B cell (primary cell): ENCODE data around the gene SAMD10. TPM values are rescaled to one million over a fixed set of nuclear protein-coding genes. Genes with fewer than 3 reads are reported as not detected.
A peak's percentile ranks its signal among the peaks of the same experiment; 100 is the strongest.

Source experiments
- ATAC-seq: fragments of 200-7000 bp; cut with Tn5 transposase; one replicate; pipeline ENCODE4 v1.10.0; 2021; ENCODE audit warnings: low read depth, mild to moderate bottlenecking, moderate number of reproducible peaks, moderate library complexity
- CTCF ChIA-PET: fragments of 350-600 bp; sonication (Branson Sonifier 250); formaldehyde crosslinking; loops from one replicate; lab custom pipeline; 2021; ENCODE audit warnings: antibody characterized with exemption, inconsistent platforms; lab: Charles Lee
- POLR2A ChIA-PET: fragments of 350-600 bp; sonication (Branson Sonifier 250); formaldehyde crosslinking; loops from one replicate; lab custom pipeline; 2021; ENCODE audit warnings: antibody characterized with exemption; lab: Charles Lee
- DNase-seq: peaks from one replicate; pipeline ENCODE4 v3.0.0; 2013
- H2AFZ ChIP-seq: 2 replicates; pipeline ENCODE4 v1.6.1; 2012; ENCODE audit warnings: mild to moderate bottlenecking, low read depth, low read length; ENCODE audit not compliant: insufficient read depth, poor library complexity, severe bottlenecking
- H3K27ac ChIP-seq, 2 donors: 1 replicate in 1 of 2; 2 replicates in 1 of 2; pipeline ENCODE4 v1.5.1; 2012 to 2013; ENCODE audit warnings: low read length in 2 of 2, mild to moderate bottlenecking in 2 of 2, moderate library complexity in 1 of 2
- H3K27me3 ChIP-seq, 4 experiments: fragments of 200-600 bp in 1 of 4; sonication (generic) in 1 of 4; replicated peaks in 1 of 4; 1 replicate in 2 of 4; 2 replicates in 2 of 4; pipeline versions ENCODE4 v1.6.1 to v1.7.0; 2013 to 2016; ENCODE audit warnings: low read length in 3 of 4, mild to moderate bottlenecking in 2 of 4, mixed read lengths in 1 of 4, moderate library complexity in 1 of 4; ENCODE audit not compliant: insufficient read depth in 4 of 4, control insufficient read depth in 3 of 4; ENCODE audit errors: control extremely low read depth in 1 of 4
- H3K36me3 ChIP-seq, 2 experiments: replicated peaks in 1 of 2; 1 replicate in 1 of 2; 2 replicates in 1 of 2; pipeline versions ENCODE4 v1.6.1 to v1.7.1; 2013; ENCODE audit warnings: low read length in 1 of 2; ENCODE audit not compliant: insufficient read depth in 2 of 2, control insufficient read depth in 1 of 2; ENCODE audit errors: control extremely low read depth in 1 of 2, extremely low read depth in 1 of 2
- H3K4me1 ChIP-seq, 2 donors: fragments of 200-600 bp in 1 of 2; sonication (generic) in 1 of 2; 1 replicate in 1 of 2; 2 replicates in 1 of 2; pipeline versions ENCODE4 v1.5.1 to v1.6.1; 2013 to 2017; ENCODE audit warnings: low read length in 2 of 2; ENCODE audit not compliant: control insufficient read depth in 2 of 2, insufficient read depth in 2 of 2
- H3K4me2 ChIP-seq: replicated peaks from 2 replicates; pipeline ENCODE3; 2012; ENCODE audit warnings: mild to moderate bottlenecking, low read depth, low read length; ENCODE audit not compliant: poor library complexity, severe bottlenecking
- H3K4me3 ChIP-seq, 5 experiments: fragments of 200-600 bp in 1 of 5; sonication (generic) in 1 of 5; 1 replicate in 3 of 5; 2 replicates in 2 of 5; pipeline versions ENCODE4 v1.5.1 to v1.7.0; 2011 to 2016; ENCODE audit warnings: low read length in 4 of 5, mild to moderate bottlenecking in 4 of 5, low read depth in 2 of 5, control low read depth in 1 of 5, moderate library complexity in 1 of 5; ENCODE audit not compliant: insufficient read depth in 1 of 5; ENCODE audit errors: control extremely low read depth in 1 of 5, extremely low read depth in 1 of 5
- H3K79me2 ChIP-seq: fragments of 200-600 bp; sonication (generic); one replicate; pipeline ENCODE4 v1.6.0; 2016; ENCODE audit warnings: low read length; ENCODE audit not compliant: control insufficient read depth, insufficient read depth
- H3K9ac ChIP-seq: fragments of 200-600 bp; sonication (generic); 2 replicates; pipeline ENCODE4 v1.6.1; 2017; ENCODE audit warnings: mild to moderate bottlenecking, low read length, moderate library complexity
- H3K9me3 ChIP-seq, 3 donors: one replicate each; pipeline versions ENCODE4 v1.6.1 to v1.7.1; 2013; ENCODE audit warnings: low read length in 2 of 3; ENCODE audit not compliant: control insufficient read depth in 2 of 3, insufficient read depth in 1 of 3; ENCODE audit errors: control extremely low read depth in 1 of 3
- H4K20me1 ChIP-seq: 2 replicates; pipeline ENCODE4 v1.6.0; 2012; ENCODE audit warnings: mild to moderate bottlenecking, low read length; ENCODE audit not compliant: insufficient read depth, control insufficient read depth, poor library complexity, severe bottlenecking
- H3K27ac Mint-ChIP-seq: one replicate; pipeline ENCODE4 v1.8.0; 2021; ENCODE audit warnings: mixed read lengths
- H3K27me3 Mint-ChIP-seq: one replicate; pipeline ENCODE4 v1.8.0; 2021; ENCODE audit warnings: mixed read lengths
- H3K4me1 Mint-ChIP-seq: one replicate; pipeline ENCODE4 v1.8.0; 2021; ENCODE audit warnings: mixed read lengths
- H3K4me3 Mint-ChIP-seq: one replicate; pipeline ENCODE4 v1.8.0; 2021; ENCODE audit warnings: mixed read lengths
- H3K9me3 Mint-ChIP-seq: one replicate; pipeline ENCODE4 v1.8.0; 2022; ENCODE audit warnings: mixed read lengths; ENCODE audit not compliant: insufficient read depth
- EZH2 ChIP-seq: IDR thresholded peaks from 2 replicates; pipeline ENCODE4 v1.6.1; 2012; ENCODE audit warnings: borderline replicate concordance, low read depth, mild to moderate bottlenecking, moderate library complexity, low read length; ENCODE audit not compliant: insufficient read depth, poor library complexity, severe bottlenecking
- WGBS: methylation state at CpG from one replicate; pipeline ENCODE4 v1.1.5; 2013; ENCODE audit warnings: missing lambda C conversion rate; ENCODE audit not compliant: insufficient coverage; 5-methylcytosine and 5-hydroxymethylcytosine counted together
- intact Hi-C: fragments of 100-400 bp; cut with micrococcal nuclease; formaldehyde crosslinking; loops from one replicate; pipeline ENCODE4 v1.10.0; 2022
- polyA plus RNA-seq: library from polyadenylated mRNA; depleted of rRNA; stranded (reverse); fragments of >200 nt; gene quantifications from 2 replicates; pipeline ENCODE4 v1.2.3, GENCODE V29; 2012
- total RNA-seq, 2 donors: library from RNA; stranded (reverse); fragments of 120-200 nt in 1 of 2; gene quantifications; 1 replicate in 1 of 2; 2 replicates in 1 of 2; pipeline versions ENCODE4 v1.2.3 to v1.2.4, GENCODE V29; 2013 to 2022
- TF ChIP-seq, protein P1 (sequence below): fragments of 200-600 bp; IDR thresholded peaks from one replicate; pipeline ENCODE4 v1.8.0; 2022; ENCODE audit warnings: antibody characterized with exemption, mild to moderate bottlenecking

Gene SAMD10
- total and polyA plus RNA-seq, 2 donors (not counting 1 experiment from before 2014, with no cell fraction given) = 12.7 to 34.2 TPM

DNA sequence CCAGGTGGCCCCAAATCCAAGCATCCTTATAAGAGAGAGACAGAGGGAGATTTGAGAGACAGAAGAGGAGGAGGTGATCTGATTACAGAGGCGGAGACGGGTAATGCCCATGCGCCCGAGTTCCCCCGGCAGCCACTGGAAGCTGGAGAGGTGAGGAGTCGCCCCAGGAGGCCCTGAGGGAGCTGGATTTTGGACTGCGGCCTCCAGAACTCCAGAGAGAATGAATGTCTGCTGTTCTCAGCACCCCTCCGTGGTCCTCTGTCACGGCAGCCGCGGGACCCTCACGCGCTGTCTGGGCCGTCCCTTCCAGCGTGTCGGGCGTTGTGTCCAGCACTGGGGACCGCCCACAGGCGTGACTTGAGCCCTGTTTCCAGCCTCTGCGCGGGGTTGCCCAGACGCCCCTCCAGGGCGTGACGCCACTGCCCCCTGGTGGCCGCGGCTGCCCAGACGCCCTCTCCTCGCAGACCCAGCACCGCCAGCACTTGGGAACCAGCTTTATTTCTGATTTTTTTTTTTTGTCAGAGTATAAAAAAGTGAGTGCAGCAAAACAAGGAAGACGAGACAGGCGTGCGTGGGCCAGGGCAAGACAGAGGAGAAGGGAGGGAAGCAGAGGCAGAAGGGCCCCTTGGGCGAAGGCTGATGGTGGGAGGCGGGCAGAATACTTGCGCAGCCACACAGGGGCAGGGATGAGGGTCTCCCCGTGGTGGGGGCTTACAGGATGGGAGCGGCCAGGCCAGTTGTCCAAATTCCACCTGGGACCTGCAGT is 5.6 kb downstream of the SAMD10 start:
- WGBS = 26% methylated on average over 37 of the region's 37 CpGs
- Histone ChIP-seq H3K9me3 (no peaks in the 10 kb centered on the region), H3K4me1 (peaks cover 20 to 32% of the 10 kb centered on the region in 2 donors), H4K20me1 (peaks cover 10% of the 10 kb centered on the region), H3K4me3 (no peak overlapping the region), H3K27me3 (no peaks in the 10 kb centered on the region), H3K4me2 (peak overlapping the region; percentile 45), H3K36me3 (peaks cover 0 to 2% of the 10 kb centered on the region in 2 experiments), H3K9ac (no peak overlapping the region), H2AFZ (no peak overlapping the region), H3K27ac (no peak overlapping the region), H3K79me2 (no peaks in the 10 kb centered on the region)
- DNase-seq (peak; percentile 83), ATAC-seq (peak; percentile 67)
- CTCF ChIA-PET = interaction anchor here (0.6 to 3.0 kb wide), 37 partner anchors 9 to 751 kb away, joined by 3 to 26 read pairs (median 4); partner anchors contain the start of genes ABHD16B, ARFRP1, PPDPF and PTK6
- no peak overlapping the region for H3K27ac Mint-ChIP-seq
- H3K4me1 Mint-ChIP-seq = peaks cover 26% of the 10 kb centered on the region
- no peaks in the 10 kb centered on the region for H3K27me3 Mint-ChIP-seq
- POLR2A ChIA-PET = interaction anchor here (0.5 to 1.0 kb wide), 3 partner anchors 17 to 477 kb away, joined by 3 to 7 read pairs (median 3); no protein-coding TSS in a partner anchor
- no peaks in the 10 kb centered on the region for H3K9me3 Mint-ChIP-seq
- TF ChIP-seq EZH2 = no peak
- TF ChIP-seq, protein P1, sequence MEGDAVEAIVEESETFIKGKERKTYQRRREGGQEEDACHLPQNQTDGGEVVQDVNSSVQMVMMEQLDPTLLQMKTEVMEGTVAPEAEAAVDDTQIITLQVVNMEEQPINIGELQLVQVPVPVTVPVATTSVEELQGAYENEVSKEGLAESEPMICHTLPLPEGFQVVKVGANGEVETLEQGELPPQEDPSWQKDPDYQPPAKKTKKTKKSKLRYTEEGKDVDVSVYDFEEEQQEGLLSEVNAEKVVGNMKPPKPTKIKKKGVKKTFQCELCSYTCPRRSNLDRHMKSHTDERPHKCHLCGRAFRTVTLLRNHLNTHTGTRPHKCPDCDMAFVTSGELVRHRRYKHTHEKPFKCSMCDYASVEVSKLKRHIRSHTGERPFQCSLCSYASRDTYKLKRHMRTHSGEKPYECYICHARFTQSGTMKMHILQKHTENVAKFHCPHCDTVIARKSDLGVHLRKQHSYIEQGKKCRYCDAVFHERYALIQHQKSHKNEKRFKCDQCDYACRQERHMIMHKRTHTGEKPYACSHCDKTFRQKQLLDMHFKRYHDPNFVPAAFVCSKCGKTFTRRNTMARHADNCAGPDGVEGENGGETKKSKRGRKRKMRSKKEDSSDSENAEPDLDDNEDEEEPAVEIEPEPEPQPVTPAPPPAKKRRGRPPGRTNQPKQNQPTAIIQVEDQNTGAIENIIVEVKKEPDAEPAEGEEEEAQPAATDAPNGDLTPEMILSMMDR = peak; percentile 98
- intact Hi-C loops = loop anchor here (1.0 kb wide), 3 partner anchors 188 to 478 kb away; no protein-coding TSS in a partner anchor
- no peak overlapping the region for H3K4me3 Mint-ChIP-seq

DNA sequence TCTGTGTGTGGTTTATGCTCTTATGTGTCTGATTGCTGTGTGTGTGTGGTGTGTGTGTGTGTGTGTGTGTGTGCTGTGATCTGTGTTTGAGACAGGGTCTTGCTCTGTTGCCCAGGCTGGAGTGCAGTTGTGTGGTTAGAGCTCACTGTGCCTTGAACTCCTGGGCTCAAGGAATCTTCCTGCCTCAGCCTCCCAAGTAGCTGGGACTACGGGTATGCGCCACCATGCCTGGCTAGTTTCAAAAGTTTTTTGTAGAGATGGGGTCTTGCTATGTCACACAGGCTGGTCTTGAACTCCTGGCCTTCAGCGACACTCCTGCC is 6.3 kb downstream of the SAMD10 start:
- H3K9me3 Mint-ChIP-seq = no peaks in the 10 kb centered on the region
- no peak overlapping the region for H3K4me3 Mint-ChIP-seq
- H3K27me3 Mint-ChIP-seq = no peaks in the 10 kb centered on the region
- Histone ChIP-seq H3K4me1 (peaks cover 19 to 31% of the 10 kb centered on the region in 2 donors), H3K9ac (no peak overlapping the region), H4K20me1 (peaks cover 8% of the 10 kb centered on the region), H3K4me2 (no peak overlapping the region), H3K9me3 (no peaks in the 10 kb centered on the region), H3K27ac (no peak overlapping the region), H3K4me3 (no peak overlapping the region), H3K36me3 (peaks cover 0 to 2% of the 10 kb centered on the region in 2 experiments), H3K27me3 (no peaks in the 10 kb centered on the region), H3K79me2 (no peaks in the 10 kb centered on the region), H2AFZ (no peak overlapping the region)
- no peak for DNase-seq
- ChIA-PET POLR2A (no interaction called here), CTCF (interaction anchor here (0.7 to 3.0 kb wide), 23 partner anchors 9 to 750 kb away, joined by 3 to 26 read pairs (median 5); partner anchors contain the start of genes ABHD16B, PTK6, RTEL1 and TPD52L2)
- ATAC-seq = no peak
- H3K4me1 Mint-ChIP-seq = peaks cover 28% of the 10 kb centered on the region
- no peak overlapping the region for H3K27ac Mint-ChIP-seq
- WGBS = 91% methylated on average over 3 of the region's 3 CpGs
- no peak for TF ChIP-seq EZH2
- TF ChIP-seq, protein P1 = no peak
- intact Hi-C loops = no loop called here
